DMS114 treated with DMSO at 0.1 percent for 48 hours (cell line): ENCODE results near the gene DHX36.

Source experiments
- DNase-seq: peaks from one replicate; lab custom pipeline; 2025; ENCODE audit not compliant: unreplicated experiment; lab: John Stamatoyannopoulos, UW

Gene DHX36

GRCh38 chr3:154227531-154227930 lies 96.8 kb downstream of the DHX36 start:
- DNase-seq, result no peak

GRCh38 chr3:154225536-154225935 lies 98.8 kb downstream of the DHX36 start:
- DNase-seq, result no peak

DNA sequence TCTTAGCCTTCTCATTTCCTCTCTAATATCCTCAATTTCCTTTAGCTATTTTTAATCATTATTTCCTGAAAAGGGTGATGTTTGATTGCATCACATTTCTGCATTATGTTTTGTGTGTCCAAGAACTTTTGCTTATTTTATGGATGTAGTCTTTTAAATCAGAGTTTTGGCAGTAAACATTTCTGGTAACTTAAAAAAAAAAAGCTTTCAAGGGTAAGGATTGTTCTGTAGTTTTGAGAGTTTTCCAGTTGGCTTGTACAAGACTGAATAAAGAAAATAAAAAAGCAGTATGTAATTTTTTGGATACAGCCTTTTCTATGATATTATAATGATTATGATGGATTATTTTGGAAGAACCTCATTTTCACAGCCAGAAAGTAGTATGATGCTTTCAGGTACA lies 99.4 kb downstream of the DHX36 start:
- DNase-seq, result no peak

DNA sequence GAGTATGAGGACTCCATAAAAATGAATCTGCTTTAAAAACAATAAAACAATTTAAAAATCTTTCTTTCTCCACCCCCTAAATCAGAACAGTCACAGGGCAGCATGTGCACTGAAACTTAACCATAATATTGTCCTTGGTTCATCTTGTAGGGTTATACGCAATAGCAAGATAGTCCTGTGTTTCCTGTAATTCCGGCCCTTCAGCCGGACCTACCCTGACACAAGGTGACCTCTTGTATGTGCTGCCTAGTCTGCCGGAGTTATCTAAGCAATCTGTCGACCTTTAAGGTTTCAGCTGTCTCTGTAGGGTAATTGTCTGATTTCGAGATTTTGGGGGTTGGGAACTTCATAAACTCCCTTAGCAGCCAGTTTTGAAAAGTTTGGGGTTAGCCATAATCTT lies 99.9 kb downstream of the DHX36 start:
- DNase-seq, result no peak

DNA sequence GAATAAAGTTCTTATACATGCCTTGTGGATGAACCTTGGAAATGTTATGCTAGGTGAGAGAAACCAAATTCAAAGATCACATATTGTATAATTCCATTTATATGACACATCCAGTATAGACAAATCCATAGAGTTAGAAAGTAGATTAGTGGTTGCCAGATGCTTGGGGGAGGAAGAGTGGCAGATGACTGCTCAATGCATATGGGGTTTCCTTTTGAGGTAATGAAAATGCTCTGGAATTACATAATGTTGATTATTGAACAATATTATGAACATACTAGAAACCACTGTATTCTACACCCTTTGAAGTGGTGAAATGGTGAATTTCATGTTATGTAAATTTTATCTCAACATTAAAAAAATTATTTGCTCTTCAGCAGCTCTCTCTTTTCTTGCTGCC lies 100.8 kb downstream of the DHX36 start:
- DNase-seq, result no peak
